Activated naive CD8-positive, alpha-beta T cell treated with anti-CD3 and anti-CD28 coated beads for 36 hours (primary cell): ENCODE measurements around the gene DCDC2B. TPM values are rescaled to one million over a fixed set of nuclear protein-coding genes. Genes with fewer than 3 reads are reported as not detected.

Experiments used
- DNase-seq: peaks from one replicate; pipeline ENCODE4 v3.0.0; 2021
- H3K27ac Mint-ChIP-seq: one replicate; pipeline ENCODE4 v1.8.0; 2022; ENCODE audit warnings: mild to moderate bottlenecking, moderate library complexity, mixed read lengths
- H3K27me3 Mint-ChIP-seq: one replicate; pipeline ENCODE4 v1.8.0; 2022; ENCODE audit warnings: mild to moderate bottlenecking, mixed read lengths
- H3K36me3 Mint-ChIP-seq: one replicate; pipeline ENCODE4 v1.8.0; 2021; ENCODE audit warnings: mild to moderate bottlenecking, mixed read lengths
- H3K4me1 Mint-ChIP-seq: one replicate; pipeline ENCODE4 v1.8.0; 2021; ENCODE audit warnings: mixed read lengths
- H3K4me3 Mint-ChIP-seq: one replicate; pipeline ENCODE4 v1.8.0; 2022; ENCODE audit warnings: mild to moderate bottlenecking, moderate library complexity, mixed read lengths
- H3K9me3 Mint-ChIP-seq: one replicate; pipeline ENCODE4 v1.8.0; 2022; ENCODE audit warnings: mixed read lengths
- total RNA-seq, 2 experiments: library from RNA; stranded (reverse); gene quantifications; one replicate each; pipeline ENCODE4 v1.2.3, GENCODE V29; 2021

DCDC2B gene
- total RNA-seq, 2 experiments from 2014 or later: not detected

- DNase-seq: no peak
- Mint-ChIP-seq H3K4me1 (peaks cover 47% of the 10 kb centered on the region), H3K9me3 (no peaks in the 10 kb centered on the region), H3K4me3 (peak overlapping the region; percentile 30), H3K27me3 (no peaks in the 10 kb centered on the region), H3K36me3 (peaks cover 59% of the 10 kb centered on the region), H3K27ac (peak overlapping the region; percentile 85)
Measured at GRCh38 chr1:32186077-32186476, 22.8 kb upstream of the DCDC2B start.

- Mint-ChIP-seq H3K4me1 (peaks cover 43% of the 10 kb centered on the region), H3K36me3 (peaks cover 58% of the 10 kb centered on the region), H3K4me3 (peak overlapping the region; percentile 30), H3K9me3 (no peaks in the 10 kb centered on the region), H3K27ac (peak overlapping the region; percentile 85), H3K27me3 (no peaks in the 10 kb centered on the region)
- DNase-seq: no peak
Measured at GRCh38 chr1:32186491-32186890, 22.4 kb upstream of the DCDC2B start.

- Mint-ChIP-seq H3K4me1 (peaks cover 36% of the 10 kb centered on the region), H3K4me3 (no peak overlapping the region), H3K27me3 (no peaks in the 10 kb centered on the region), H3K36me3 (peaks cover 58% of the 10 kb centered on the region), H3K9me3 (no peaks in the 10 kb centered on the region), H3K27ac (no peak overlapping the region)
- DNase-seq: no peak
Measured at GRCh38 chr1:32187850-32188249, 21.0 kb upstream of the DCDC2B start.

GRCh38 chr1:32192220-32192948, 16.5 kb upstream of the DCDC2B start:
- H3K4me3 Mint-ChIP-seq: no peak overlapping the region
- no peak overlapping the region for H3K27ac Mint-ChIP-seq
- no peaks in the 10 kb centered on the region for H3K9me3 Mint-ChIP-seq
- peaks cover 54% of the 10 kb centered on the region for H3K36me3 Mint-ChIP-seq
- H3K27me3 Mint-ChIP-seq: no peaks in the 10 kb centered on the region
- peaks cover 34% of the 10 kb centered on the region for H3K4me1 Mint-ChIP-seq
- no peak for DNase-seq

- Mint-ChIP-seq H3K4me1 (peaks cover 36% of the 10 kb centered on the region), H3K36me3 (peaks cover 50% of the 10 kb centered on the region), H3K4me3 (no peak overlapping the region), H3K27me3 (no peaks in the 10 kb centered on the region), H3K27ac (no peak overlapping the region), H3K9me3 (no peaks in the 10 kb centered on the region)
- DNase-seq: no peak
Measured at GRCh38 chr1:32194984-32195383, 13.9 kb upstream of the DCDC2B start.

- Mint-ChIP-seq H3K4me3 (no peak overlapping the region), H3K36me3 (peaks cover 48% of the 10 kb centered on the region), H3K27me3 (no peaks in the 10 kb centered on the region), H3K27ac (no peak overlapping the region), H3K9me3 (no peaks in the 10 kb centered on the region), H3K4me1 (peaks cover 40% of the 10 kb centered on the region)
- DNase-seq: no peak
Measured at GRCh38 chr1:32195531-32195930, 13.4 kb upstream of the DCDC2B start.

GRCh38 chr1:32195972-32196823, 12.7 kb upstream of the DCDC2B start:
- DNase-seq: no peak
- Mint-ChIP-seq H3K4me1 (peaks cover 40% of the 10 kb centered on the region), H3K27ac (peak overlapping the region; percentile 4), H3K36me3 (peaks cover 48% of the 10 kb centered on the region), H3K4me3 (no peak overlapping the region), H3K27me3 (no peaks in the 10 kb centered on the region), H3K9me3 (no peaks in the 10 kb centered on the region)

GRCh38 chr1:32197074-32197473, 11.8 kb upstream of the DCDC2B start:
- peaks cover 44% of the 10 kb centered on the region for H3K4me1 Mint-ChIP-seq
- DNase-seq: no peak
- H3K27me3 Mint-ChIP-seq: no peaks in the 10 kb centered on the region
- no peak overlapping the region for H3K4me3 Mint-ChIP-seq
- H3K27ac Mint-ChIP-seq: peak overlapping the region; percentile 59
- peaks cover 39% of the 10 kb centered on the region for H3K36me3 Mint-ChIP-seq
- H3K9me3 Mint-ChIP-seq: no peaks in the 10 kb centered on the region

GRCh38 chr1:32197837-32198236, 11.1 kb upstream of the DCDC2B start:
- Mint-ChIP-seq H3K36me3 (peaks cover 36% of the 10 kb centered on the region), H3K4me1 (peaks cover 49% of the 10 kb centered on the region), H3K9me3 (no peaks in the 10 kb centered on the region), H3K27me3 (no peaks in the 10 kb centered on the region), H3K27ac (no peak overlapping the region), H3K4me3 (no peak overlapping the region)
- no peak for DNase-seq

GRCh38 chr1:32198237-32199042, 10.4 kb upstream of the DCDC2B start:
- Mint-ChIP-seq H3K27me3 (no peaks in the 10 kb centered on the region), H3K4me3 (no peak overlapping the region), H3K9me3 (no peaks in the 10 kb centered on the region), H3K4me1 (peaks cover 52% of the 10 kb centered on the region), H3K36me3 (peaks cover 32% of the 10 kb centered on the region), H3K27ac (peak overlapping the region; percentile 56)
- no peak for DNase-seq

- Mint-ChIP-seq H3K4me1 (peaks cover 48% of the 10 kb centered on the region), H3K9me3 (no peaks in the 10 kb centered on the region), H3K27ac (peak overlapping the region; percentile 27), H3K36me3 (peaks cover 29% of the 10 kb centered on the region), H3K27me3 (no peaks in the 10 kb centered on the region), H3K4me3 (no peak overlapping the region)
- DNase-seq: no peak
Measured at GRCh38 chr1:32199043-32199716, 9.7 kb upstream of the DCDC2B start.

- Mint-ChIP-seq H3K27ac (peak overlapping the region; percentile 94), H3K4me1 (peaks cover 46% of the 10 kb centered on the region), H3K36me3 (peaks cover 26% of the 10 kb centered on the region), H3K27me3 (no peaks in the 10 kb centered on the region), H3K4me3 (peak overlapping the region; percentile 83), H3K9me3 (no peaks in the 10 kb centered on the region)
- DNase-seq: no peak
Measured at GRCh38 chr1:32199717-32200072, 9.2 kb upstream of the DCDC2B start.

GRCh38 chr1:32200226-32201010, 8.5 kb upstream of the DCDC2B start, which contains the start of gene CCDC28B:
CCDC28B (plus strand) TSS chr1:32200595; CDS start chr1:32201936, 1,341 bp downstream.
- Mint-ChIP-seq H3K36me3 (peaks cover 26% of the 10 kb centered on the region), H3K4me3 (peak within 1 kb of the TSS; percentile 83), H3K9me3 (no peaks in the 10 kb centered on the region), H3K27me3 (no peaks in the 10 kb centered on the region), H3K4me1 (peaks cover 45% of the 10 kb centered on the region), H3K27ac (peak within 1 kb of the TSS; percentile 94)
- peak; percentile 68 for DNase-seq
